ENCODE results near the gene TP53RK.

TP53RK gene

GRCh38 chr20:46722450-46722849 lies 33.2 kb upstream of the TP53RK start:
- Histone ChIP-seq H3K27ac (replicated peaks) (no peak overlapping the region), H3K27me3 (ENCODE audit: insufficient read depth, poor library complexity, severe bottlenecking) (no peaks in the 10 kb centered on the region), H3K4me3 (replicated peaks; ENCODE audit: insufficient read depth, low read length) (no peak overlapping the region)
- TF ChIP-seq GABPA (IDR thresholded peaks at IDR 0.05; ENCODE audit: low read depth) (no peak), CTCF (IDR thresholded peaks at IDR 0.05; ENCODE audit: insufficient read depth, low read length) (no peak), SPI1 (IDR thresholded peaks at IDR 0.05; ENCODE audit: borderline replicate concordance, low read depth) (no peak), POLR2AphosphoS5 (IDR thresholded peaks at IDR 0.05; ENCODE audit: low read depth) (no peak)
- TF ChIP-seq, protein P1, sequence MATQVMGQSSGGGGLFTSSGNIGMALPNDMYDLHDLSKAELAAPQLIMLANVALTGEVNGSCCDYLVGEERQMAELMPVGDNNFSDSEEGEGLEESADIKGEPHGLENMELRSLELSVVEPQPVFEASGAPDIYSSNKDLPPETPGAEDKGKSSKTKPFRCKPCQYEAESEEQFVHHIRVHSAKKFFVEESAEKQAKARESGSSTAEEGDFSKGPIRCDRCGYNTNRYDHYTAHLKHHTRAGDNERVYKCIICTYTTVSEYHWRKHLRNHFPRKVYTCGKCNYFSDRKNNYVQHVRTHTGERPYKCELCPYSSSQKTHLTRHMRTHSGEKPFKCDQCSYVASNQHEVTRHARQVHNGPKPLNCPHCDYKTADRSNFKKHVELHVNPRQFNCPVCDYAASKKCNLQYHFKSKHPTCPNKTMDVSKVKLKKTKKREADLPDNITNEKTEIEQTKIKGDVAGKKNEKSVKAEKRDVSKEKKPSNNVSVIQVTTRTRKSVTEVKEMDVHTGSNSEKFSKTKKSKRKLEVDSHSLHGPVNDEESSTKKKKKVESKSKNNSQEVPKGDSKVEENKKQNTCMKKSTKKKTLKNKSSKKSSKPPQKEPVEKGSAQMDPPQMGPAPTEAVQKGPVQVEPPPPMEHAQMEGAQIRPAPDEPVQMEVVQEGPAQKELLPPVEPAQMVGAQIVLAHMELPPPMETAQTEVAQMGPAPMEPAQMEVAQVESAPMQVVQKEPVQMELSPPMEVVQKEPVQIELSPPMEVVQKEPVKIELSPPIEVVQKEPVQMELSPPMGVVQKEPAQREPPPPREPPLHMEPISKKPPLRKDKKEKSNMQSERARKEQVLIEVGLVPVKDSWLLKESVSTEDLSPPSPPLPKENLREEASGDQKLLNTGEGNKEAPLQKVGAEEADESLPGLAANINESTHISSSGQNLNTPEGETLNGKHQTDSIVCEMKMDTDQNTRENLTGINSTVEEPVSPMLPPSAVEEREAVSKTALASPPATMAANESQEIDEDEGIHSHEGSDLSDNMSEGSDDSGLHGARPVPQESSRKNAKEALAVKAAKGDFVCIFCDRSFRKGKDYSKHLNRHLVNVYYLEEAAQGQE (IDR thresholded peaks at IDR 0.05; ENCODE audit: insufficient replicate concordance, low read depth): no peak
- no peak for DNase-seq (ENCODE audit: low read depth in 1 of 2, low spot score in 1 of 2)

GRCh38 chr20:46721476-46721875 lies 32.2 kb upstream of the TP53RK start:
- TF ChIP-seq CTCF (IDR thresholded peaks at IDR 0.05; ENCODE audit: insufficient read depth, low read length) (no peak), POLR2AphosphoS5 (IDR thresholded peaks at IDR 0.05; ENCODE audit: low read depth) (no peak), SPI1 (IDR thresholded peaks at IDR 0.05; ENCODE audit: borderline replicate concordance, low read depth) (no peak), GABPA (IDR thresholded peaks at IDR 0.05; ENCODE audit: low read depth) (no peak)
- TF ChIP-seq, protein P1 (IDR thresholded peaks at IDR 0.05; ENCODE audit: insufficient replicate concordance, low read depth): no peak
- Histone ChIP-seq H3K27me3 (ENCODE audit: insufficient read depth, poor library complexity, severe bottlenecking) (no peaks in the 10 kb centered on the region), H3K4me3 (replicated peaks; ENCODE audit: insufficient read depth, low read length) (no peak overlapping the region), H3K27ac (replicated peaks) (no peak overlapping the region)
- DNase-seq (ENCODE audit: low read depth in 1 of 2, low spot score in 1 of 2): no peak

DNA sequence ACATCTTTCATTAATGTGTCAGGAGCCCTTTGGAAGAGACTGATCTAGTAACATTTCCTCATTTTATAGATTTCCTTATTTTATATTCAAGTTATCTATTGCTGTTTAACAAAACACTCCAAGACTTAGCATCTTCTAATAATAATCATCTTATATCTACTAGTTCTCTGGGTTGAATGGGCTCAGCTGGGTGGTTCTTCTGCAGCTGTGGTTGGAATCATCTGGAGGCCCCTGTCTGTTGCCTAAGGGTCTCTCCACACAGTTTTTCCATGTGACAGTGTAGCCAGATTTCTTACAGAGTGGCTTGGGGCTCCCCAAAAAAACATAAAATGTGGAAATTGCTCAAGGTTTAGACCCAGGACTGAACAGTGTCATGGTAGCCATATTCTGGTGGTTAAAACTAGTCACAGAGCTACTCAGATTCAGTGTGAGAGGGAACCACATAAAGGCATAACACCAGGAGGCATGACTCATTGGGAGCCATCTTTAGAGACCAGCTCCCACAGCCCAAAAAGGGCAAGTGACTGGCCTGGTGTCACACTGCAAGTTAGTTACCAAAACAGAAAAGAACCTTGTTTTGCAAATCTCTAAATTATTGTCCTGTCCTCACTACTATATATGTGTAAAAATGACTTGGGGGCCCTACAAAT lies 31.7 kb upstream of the TP53RK start:
- TF ChIP-seq, protein P1 (IDR thresholded peaks at IDR 0.05; ENCODE audit: insufficient replicate concordance, low read depth): no peak
- TF ChIP-seq SPI1 (IDR thresholded peaks at IDR 0.05; ENCODE audit: borderline replicate concordance, low read depth) (no peak), POLR2AphosphoS5 (IDR thresholded peaks at IDR 0.05; ENCODE audit: low read depth) (no peak), GABPA (IDR thresholded peaks at IDR 0.05; ENCODE audit: low read depth) (no peak), CTCF (IDR thresholded peaks at IDR 0.05; ENCODE audit: insufficient read depth, low read length) (no peak)
- no peak overlapping the region for H3K4me3 ChIP-seq (replicated peaks; ENCODE audit: insufficient read depth, low read length)
- no peak for DNase-seq (ENCODE audit: low read depth in 1 of 2, low spot score in 1 of 2)

More for the DNA sequence above, 31.7 kb upstream of the TP53RK start:
- H3K27ac ChIP-seq (replicated peaks): no peak overlapping the region
- no peaks in the 10 kb centered on the region for H3K27me3 ChIP-seq (ENCODE audit: insufficient read depth, poor library complexity, severe bottlenecking)
